HepG2 (cell line): ENCODE data around the gene CBLC. TPM values are rescaled to one million over a fixed set of nuclear protein-coding genes. Genes with fewer than 3 reads are reported as not detected.

Source experiments
- ATAC-seq: fragments of 200-7000 bp; cut with Tn5 transposase; 3 replicates; pipeline ENCODE4 v1.9.1; 2020; ENCODE audit warnings: mild to moderate bottlenecking, moderate library complexity
- BruUV-seq: library from RNA; stranded (reverse); fragments of 400-500 nt; replicated peaks from 2 replicates; lab custom pipeline; 2021; lab: Mats Ljungman, UMichigan
- CTCF ChIA-PET: fragments of 300-600 bp; formaldehyde crosslinking; extraction: SDS; loops from one replicate; lab custom pipeline; 2021; ENCODE audit warnings: low total read pairs, inconsistent platforms, low intra/inter-chr PET ratio; lab: Yijun Ruan, JAX
- POLR2A ChIA-PET: fragments of 350-600 bp; sonication (Branson Sonifier 250); formaldehyde crosslinking; loops from one replicate; lab custom pipeline; 2020; ENCODE audit warnings: antibody characterized with exemption, inconsistent platforms; lab: Yijun Ruan, JAX
- DNase-seq: peaks from one replicate; pipeline ENCODE4 v3.0.0-alpha.2; 2015; ENCODE audit warnings: low spot score
- FAIRE-seq: peaks from 3 replicates; lab custom pipeline; 2011; peaks lifted over from hg19 to GRCh38; lab: Jason Lieb, UNC
- H2AFZ ChIP-seq: one replicate; pipeline ENCODE4 v1.6.1; 2011; ENCODE audit warnings: low read length, inconsistent platforms
- H3K27ac ChIP-seq: fragments of 300-600 bp; 3 replicates; pipeline ENCODE4 v1.8.0; 2011; ENCODE audit warnings: mixed run types, mild to moderate bottlenecking, mixed read lengths, low read length, inconsistent platforms; ENCODE audit not compliant: insufficient read depth; ENCODE audit errors: extremely low read length
- H3K27me3 ChIP-seq, 2 experiments: fragments of 200-600 bp in 1 of 2; 2 replicates in 1 of 2; 3 replicates in 1 of 2; pipeline versions ENCODE4 v1.6.0 to v1.8.0; 2011; ENCODE audit warnings: low read length in 2 of 2, mild to moderate bottlenecking in 2 of 2, moderate library complexity in 2 of 2, inconsistent platforms in 1 of 2; ENCODE audit not compliant: insufficient read depth in 2 of 2, control insufficient read depth in 1 of 2
- H3K36me3 ChIP-seq, 2 experiments: fragments of 200-600 bp in 1 of 2; replicated peaks in 1 of 2; 2 replicates in 1 of 2; 3 replicates in 1 of 2; pipeline versions ENCODE4 v1.5.1 to v1.8.0; 2011; ENCODE audit warnings: low read length in 2 of 2, inconsistent platforms in 1 of 2; ENCODE audit not compliant: insufficient read depth in 2 of 2, control insufficient read depth in 1 of 2
- H3K4me1 ChIP-seq: 2 replicates; pipeline ENCODE4 v1.5.1; 2012; ENCODE audit warnings: low read length, inconsistent platforms; ENCODE audit not compliant: insufficient read depth
- H3K4me2 ChIP-seq: 2 replicates; pipeline ENCODE4 v1.6.0; 2011; ENCODE audit warnings: low read depth, low read length, inconsistent platforms
- H3K4me3 ChIP-seq, 3 experiments: fragments of 200-600 bp in 1 of 3; sonication (generic), shearing (Covaris generic) in 1 of 3; replicated peaks in 1 of 3; 2 replicates each; pipeline ENCODE4 v1.5.1; 2011 to 2016; ENCODE audit warnings: low read length in 3 of 3, inconsistent platforms in 2 of 3, low read depth in 2 of 3, mild to moderate bottlenecking in 2 of 3, control low read depth in 1 of 3, mixed read lengths in 1 of 3; ENCODE audit not compliant: insufficient read depth in 1 of 3
- H3K79me2 ChIP-seq: one replicate; pipeline ENCODE4 v1.6.1; 2011; ENCODE audit warnings: low read length, inconsistent platforms; ENCODE audit not compliant: insufficient read depth
- H3K9ac ChIP-seq: 2 replicates; pipeline ENCODE4 v1.6.0; 2011; ENCODE audit warnings: mild to moderate bottlenecking, low read depth, low read length, inconsistent platforms; ENCODE audit not compliant: insufficient read depth
- H3K9me3 ChIP-seq: 2 replicates; pipeline ENCODE4 v1.5.1; 2012; ENCODE audit warnings: mild to moderate bottlenecking, low read length
- H4K20me1 ChIP-seq: 2 replicates; pipeline ENCODE4 v1.6.0; 2011; ENCODE audit warnings: inconsistent platforms, mild to moderate bottlenecking, low read length, moderate library complexity; ENCODE audit not compliant: insufficient read depth
- ESRRA ChIP-seq: sonication (generic); formaldehyde crosslinking; IDR thresholded peaks from 2 replicates; pipeline ENCODE4 v1.5.1; 2020; ENCODE audit warnings: mild to moderate bottlenecking, low read depth, missing genetic modification reagents
- FOXP1 ChIP-seq, 2 experiments: fragments of 450-650 bp in 1 of 2; IDR thresholded peaks; 2 replicates each; pipeline ENCODE4 v1.6.1; 2017 to 2018; ENCODE audit warnings: antibody characterized with exemption in 1 of 2
- LCORL ChIP-seq, 2 experiments: fragments of 450-650 bp in 1 of 2; sonication (generic) in 1 of 2; formaldehyde crosslinking in 1 of 2; IDR thresholded peaks; 2 replicates each; pipeline versions ENCODE4 v1.5.0 to v1.6.1; 2017 to 2020; ENCODE audit warnings: antibody characterized with exemption in 1 of 2, missing genetic modification reagents in 1 of 2
- MIXL1 ChIP-seq: IDR thresholded peaks from 2 replicates; pipeline ENCODE4 v1.6.1; 2016
- MTA3 ChIP-seq: sonication (generic); formaldehyde crosslinking; IDR thresholded peaks from 2 replicates; pipeline ENCODE4 v1.4.0; 2020; ENCODE audit warnings: missing genetic modification reagents
- PHF20 ChIP-seq: sonication (generic); formaldehyde crosslinking; IDR thresholded peaks from 2 replicates; pipeline ENCODE4 v1.5.0; 2020; ENCODE audit warnings: mild to moderate bottlenecking, missing genetic modification reagents
- POLR2A ChIP-seq, 2 experiments: IDR thresholded peaks; 2 replicates each; pipeline ENCODE4 v1.6.1; 2011; ENCODE audit warnings: low read depth in 2 of 2, low read length in 2 of 2, mild to moderate bottlenecking in 1 of 2, moderate library complexity in 1 of 2; ENCODE audit not compliant: insufficient read depth in 1 of 2
- SKI ChIP-seq: fragments of 450-650 bp; IDR thresholded peaks from one replicate; pipeline ENCODE4 v1.6.1; 2018; ENCODE audit warnings: mild to moderate bottlenecking; ENCODE audit not compliant: partially characterized antibody
- SP1 ChIP-seq, 2 experiments: fragments of 450-650 bp in 1 of 2; sonication (generic) in 1 of 2; formaldehyde crosslinking in 1 of 2; IDR thresholded peaks; 2 replicates each; pipeline versions ENCODE4 v1.4.0 to v1.6.1; 2016 to 2020; ENCODE audit warnings: missing genetic modification reagents in 1 of 2
- TBL1XR1 ChIP-seq: fragments of 150-350 bp; IDR thresholded peaks from 2 replicates; pipeline ENCODE4 v1.6.1; 2014; ENCODE audit warnings: borderline replicate concordance, low read length; ENCODE audit not compliant: partially characterized antibody
- YY1 ChIP-seq: IDR thresholded peaks from 2 replicates; pipeline ENCODE4 v1.6.1; 2011; ENCODE audit warnings: low read length, low read depth, moderate library complexity, mild to moderate bottlenecking; ENCODE audit not compliant: insufficient read depth, insufficient replicate concordance
- ZNF703 ChIP-seq: sonication (generic); formaldehyde crosslinking; IDR thresholded peaks from 2 replicates; pipeline ENCODE4 v1.5.1; 2020; ENCODE audit warnings: missing genetic modification reagents, mild to moderate bottlenecking, moderate library complexity, borderline replicate concordance
- ZNF749 ChIP-seq: sonication (generic); formaldehyde crosslinking; IDR thresholded peaks from 2 replicates; pipeline ENCODE4 v1.8.0; 2022; ENCODE audit warnings: mild to moderate bottlenecking, missing genetic modification reagents, moderate library complexity, borderline replicate concordance
- WGBS: methylation state at CpG from one replicate; pipeline ENCODE4 v1.1.6; 2017; ENCODE audit warnings: low lambda C conversion rate; 5-methylcytosine and 5-hydroxymethylcytosine counted together
- in situ Hi-C: cut with HindIII; loops from 2 replicates; pipeline ENCODE4 v1.10.0; 2017; ENCODE audit warnings: low pct_unique_long_range_greater_than_20kb; ENCODE audit not compliant: extremely low pct_ligation_motif_present
- intact Hi-C: fragments of 100-400 bp; cut with micrococcal nuclease; formaldehyde crosslinking; loops from one replicate; pipeline ENCODE4 v1.10.0; 2022; ENCODE audit not compliant: unreplicated experiment
- polyA plus RNA-seq, 8 experiments: library from polyadenylated mRNA; depleted of rRNA in 3 of 8; stranded (reverse) in 7 of 8; unstranded in 1 of 8; fragments of >200 nt; fragmentation: Illumina TruSeq in 4 of 8; extraction: Trizol in 4 of 8; gene quantifications; 2 replicates each; pipeline versions ENCODE4 v1.2.1 to v1.2.3, GENCODE V29; 2011 to 2016; ENCODE audit warnings: low read depth in 4 of 8, missing spikeins in 1 of 8, mixed read lengths in 1 of 8; ENCODE audit not compliant: insufficient read depth in 1 of 8
- total RNA-seq, 5 experiments: library from RNA; depleted of rRNA; stranded (reverse); fragments of >200 nt; fragmentation: Illumina TruSeq; extraction: Trizol; gene quantifications; 2 replicates each; pipeline ENCODE4 v1.2.3, GENCODE V29; 2016; ENCODE audit warnings: low read depth in 1 of 5
- TF ChIP-seq, protein P1 (sequence below): sonication (generic); formaldehyde crosslinking; IDR thresholded peaks from 2 replicates; pipeline ENCODE4 v1.5.0; 2020; ENCODE audit warnings: mild to moderate bottlenecking, missing genetic modification reagents, moderate library complexity
- TF ChIP-seq, protein P2 (sequence below): fragments of 450-650 bp; IDR thresholded peaks from 2 replicates; pipeline ENCODE4 v1.6.1; 2017; ENCODE audit warnings: mild to moderate bottlenecking
- TF ChIP-seq, protein P3 (sequence below): sonication (generic); formaldehyde crosslinking; IDR thresholded peaks from 2 replicates; pipeline ENCODE4 v1.8.1; 2022; ENCODE audit warnings: low read depth, mild to moderate bottlenecking, missing genetic modification reagents
- TF ChIP-seq, protein P4 (sequence below): IDR thresholded peaks from 2 replicates; pipeline ENCODE4 v1.6.1; 2016

CBLC gene
- total and polyA plus RNA-seq, 2 of the 13 experiments (the other 11 are each of a cell fraction or from before 2014, with no cell fraction given), result 1.8 to 2.6 TPM

DNA sequence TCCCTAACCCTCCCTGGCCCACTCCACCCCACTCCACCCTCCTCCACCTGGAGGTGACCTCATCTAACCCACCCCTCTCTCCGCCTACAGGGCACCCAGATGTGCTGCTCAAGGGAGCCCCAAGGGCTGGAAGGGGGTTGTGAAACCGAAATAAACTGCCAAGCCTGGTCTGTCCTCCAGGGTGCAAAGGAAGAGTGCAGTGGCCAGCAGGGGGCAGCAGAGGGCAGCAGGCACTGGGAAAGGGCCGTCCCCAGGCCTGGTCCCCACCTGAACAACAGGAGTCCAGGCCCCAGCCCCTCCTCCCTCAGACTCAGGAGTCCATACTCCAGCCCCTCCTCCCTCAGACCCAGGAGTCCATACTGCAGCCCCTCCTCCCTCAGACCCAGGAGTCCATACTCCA lies 22.8 kb downstream of the CBLC start:
- in situ Hi-C loops, result no loop called here
- Histone ChIP-seq H4K20me1 (no peaks in the 10 kb centered on the region), H3K27me3 (no peaks in the 10 kb centered on the region), H3K4me1 (peaks cover 64% of the 10 kb centered on the region), H3K9ac (peak overlapping the region; percentile 53), H3K9me3 (no peaks in the 10 kb centered on the region), H3K4me3 (peak overlapping the region in 1 of 3 experiments; percentile 60; a peak in 2 of 6 replicates), H3K27ac (peak overlapping the region; percentile 85), H3K36me3 (no peaks in the 10 kb centered on the region), H3K79me2 (no peaks in the 10 kb centered on the region), H2AFZ (no peak overlapping the region), H3K4me2 (peak overlapping the region; percentile 76)
- intact Hi-C loops, result loop anchor here (1.0 to 2.0 kb wide), 2 partner anchors 16 to 44 kb away; no protein-coding TSS in a partner anchor
- peak; percentile 91 for ATAC-seq
- peak; percentile 86 for DNase-seq
- CTCF ChIA-PET, result interaction anchor here (1.7 to 1.9 kb wide), 2 partner anchors 16 to 44 kb away, joined by 11 to 33 read pairs; partner anchors contain the start of gene NECTIN2
- POLR2A ChIA-PET, result no interaction called here
- BruUV-seq, result no TSS peak
- WGBS, result 0% methylated on average over 2 of the region's 3 CpGs
- FAIRE-seq, result peak; percentile 60
- TF ChIP-seq, protein P1, sequence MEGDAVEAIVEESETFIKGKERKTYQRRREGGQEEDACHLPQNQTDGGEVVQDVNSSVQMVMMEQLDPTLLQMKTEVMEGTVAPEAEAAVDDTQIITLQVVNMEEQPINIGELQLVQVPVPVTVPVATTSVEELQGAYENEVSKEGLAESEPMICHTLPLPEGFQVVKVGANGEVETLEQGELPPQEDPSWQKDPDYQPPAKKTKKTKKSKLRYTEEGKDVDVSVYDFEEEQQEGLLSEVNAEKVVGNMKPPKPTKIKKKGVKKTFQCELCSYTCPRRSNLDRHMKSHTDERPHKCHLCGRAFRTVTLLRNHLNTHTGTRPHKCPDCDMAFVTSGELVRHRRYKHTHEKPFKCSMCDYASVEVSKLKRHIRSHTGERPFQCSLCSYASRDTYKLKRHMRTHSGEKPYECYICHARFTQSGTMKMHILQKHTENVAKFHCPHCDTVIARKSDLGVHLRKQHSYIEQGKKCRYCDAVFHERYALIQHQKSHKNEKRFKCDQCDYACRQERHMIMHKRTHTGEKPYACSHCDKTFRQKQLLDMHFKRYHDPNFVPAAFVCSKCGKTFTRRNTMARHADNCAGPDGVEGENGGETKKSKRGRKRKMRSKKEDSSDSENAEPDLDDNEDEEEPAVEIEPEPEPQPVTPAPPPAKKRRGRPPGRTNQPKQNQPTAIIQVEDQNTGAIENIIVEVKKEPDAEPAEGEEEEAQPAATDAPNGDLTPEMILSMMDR (CRISPR knock-in tag), result peak; percentile 96
- TF ChIP-seq, protein P2, sequence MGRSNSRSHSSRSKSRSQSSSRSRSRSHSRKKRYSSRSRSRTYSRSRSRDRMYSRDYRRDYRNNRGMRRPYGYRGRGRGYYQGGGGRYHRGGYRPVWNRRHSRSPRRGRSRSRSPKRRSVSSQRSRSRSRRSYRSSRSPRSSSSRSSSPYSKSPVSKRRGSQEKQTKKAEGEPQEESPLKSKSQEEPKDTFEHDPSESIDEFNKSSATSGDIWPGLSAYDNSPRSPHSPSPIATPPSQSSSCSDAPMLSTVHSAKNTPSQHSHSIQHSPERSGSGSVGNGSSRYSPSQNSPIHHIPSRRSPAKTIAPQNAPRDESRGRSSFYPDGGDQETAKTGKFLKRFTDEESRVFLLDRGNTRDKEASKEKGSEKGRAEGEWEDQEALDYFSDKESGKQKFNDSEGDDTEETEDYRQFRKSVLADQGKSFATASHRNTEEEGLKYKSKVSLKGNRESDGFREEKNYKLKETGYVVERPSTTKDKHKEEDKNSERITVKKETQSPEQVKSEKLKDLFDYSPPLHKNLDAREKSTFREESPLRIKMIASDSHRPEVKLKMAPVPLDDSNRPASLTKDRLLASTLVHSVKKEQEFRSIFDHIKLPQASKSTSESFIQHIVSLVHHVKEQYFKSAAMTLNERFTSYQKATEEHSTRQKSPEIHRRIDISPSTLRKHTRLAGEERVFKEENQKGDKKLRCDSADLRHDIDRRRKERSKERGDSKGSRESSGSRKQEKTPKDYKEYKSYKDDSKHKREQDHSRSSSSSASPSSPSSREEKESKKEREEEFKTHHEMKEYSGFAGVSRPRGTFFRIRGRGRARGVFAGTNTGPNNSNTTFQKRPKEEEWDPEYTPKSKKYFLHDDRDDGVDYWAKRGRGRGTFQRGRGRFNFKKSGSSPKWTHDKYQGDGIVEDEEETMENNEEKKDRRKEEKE, result no peak
- TF ChIP-seq SP1 (IDR thresholded peaks at IDR 0.05) (no peak), SP1 (CRISPR knock-in tag; IDR thresholded peaks at IDR 0.05) (peak; percentile 55; the same call in 1 of the 2 replicates), ZNF703 (CRISPR knock-in tag) (no peak), SKI (peak; percentile 13), PHF20 (CRISPR knock-in tag) (no peak; the same call in 1 of the 2 replicates), MIXL1 (CRISPR knock-in tag) (no peak), MTA3 (no peak), ZNF749 (CRISPR knock-in tag) (no peak), FOXP1 (IDR thresholded peaks at IDR 0.05) (no peak), FOXP1 (CRISPR knock-in tag; IDR thresholded peaks at IDR 0.05) (peak; percentile 21; the same call in 1 of the 2 replicates), TBL1XR1 (no peak), YY1 (peak; percentile 55), ESRRA (CRISPR knock-in tag) (0 out of 2 replicates have a peak, but pooled peaks have one; percentile 39), LCORL (IDR thresholded peaks at IDR 0.05) (no peak), LCORL (CRISPR knock-in tag; IDR thresholded peaks at IDR 0.05) (peak; percentile 95), POLR2A (IDR thresholded peaks at IDR 0.05; ENCODE audit: insufficient read depth in 1 of 2, low read depth in 2 of 2, low read length in 2 of 2) (no peak)
- TF ChIP-seq, protein P3, sequence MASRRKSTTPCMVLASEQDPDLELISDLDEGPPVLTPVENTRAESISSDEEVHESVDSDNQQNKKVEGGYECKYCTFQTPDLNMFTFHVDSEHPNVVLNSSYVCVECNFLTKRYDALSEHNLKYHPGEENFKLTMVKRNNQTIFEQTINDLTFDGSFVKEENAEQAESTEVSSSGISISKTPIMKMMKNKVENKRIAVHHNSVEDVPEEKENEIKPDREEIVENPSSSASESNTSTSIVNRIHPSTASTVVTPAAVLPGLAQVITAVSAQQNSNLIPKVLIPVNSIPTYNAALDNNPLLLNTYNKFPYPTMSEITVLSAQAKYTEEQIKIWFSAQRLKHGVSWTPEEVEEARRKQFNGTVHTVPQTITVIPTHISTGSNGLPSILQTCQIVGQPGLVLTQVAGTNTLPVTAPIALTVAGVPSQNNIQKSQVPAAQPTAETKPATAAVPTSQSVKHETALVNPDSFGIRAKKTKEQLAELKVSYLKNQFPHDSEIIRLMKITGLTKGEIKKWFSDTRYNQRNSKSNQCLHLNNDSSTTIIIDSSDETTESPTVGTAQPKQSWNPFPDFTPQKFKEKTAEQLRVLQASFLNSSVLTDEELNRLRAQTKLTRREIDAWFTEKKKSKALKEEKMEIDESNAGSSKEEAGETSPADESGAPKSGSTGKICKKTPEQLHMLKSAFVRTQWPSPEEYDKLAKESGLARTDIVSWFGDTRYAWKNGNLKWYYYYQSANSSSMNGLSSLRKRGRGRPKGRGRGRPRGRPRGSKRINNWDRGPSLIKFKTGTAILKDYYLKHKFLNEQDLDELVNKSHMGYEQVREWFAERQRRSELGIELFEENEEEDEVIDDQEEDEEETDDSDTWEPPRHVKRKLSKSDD (CRISPR knock-in tag), result 0 out of 2 replicates have a peak, but pooled peaks have one; percentile 50
- TF ChIP-seq, protein P4, sequence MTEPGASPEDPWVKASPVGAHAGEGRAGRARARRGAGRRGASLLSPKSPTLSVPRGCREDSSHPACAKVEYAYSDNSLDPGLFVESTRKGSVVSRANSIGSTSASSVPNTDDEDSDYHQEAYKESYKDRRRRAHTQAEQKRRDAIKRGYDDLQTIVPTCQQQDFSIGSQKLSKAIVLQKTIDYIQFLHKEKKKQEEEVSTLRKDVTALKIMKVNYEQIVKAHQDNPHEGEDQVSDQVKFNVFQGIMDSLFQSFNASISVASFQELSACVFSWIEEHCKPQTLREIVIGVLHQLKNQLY (CRISPR knock-in tag), result no peak
